Esophagus muscularis mucosa (tissue), 4 donors: Measurements from ENCODE around the gene PRDM2. TPM values are rescaled to one million over a fixed set of nuclear protein-coding genes. Genes with fewer than 3 reads are reported as not detected.

Source experiments
- DNase-seq: peaks from one replicate; pipeline ENCODE4 v3.0.0-alpha.2; 2017; ENCODE audit errors: extremely low spot score
- H3K27ac ChIP-seq, 4 donors: fragments of 200-600 bp; sonication (generic); replicated peaks in 1 of 4; 1 replicate in 3 of 4; 2 replicates in 1 of 4; pipeline ENCODE4 v1.5.1; 2016 to 2019; ENCODE audit warnings: mild to moderate bottlenecking in 1 of 4
- H3K27me3 ChIP-seq, 4 donors: fragments of 200-600 bp; sonication (generic); one replicate each; pipeline versions ENCODE4 v1.5.1 to v1.6.0; 2016 to 2019
- H3K36me3 ChIP-seq, 4 donors: fragments of 200-600 bp; sonication (generic); one replicate each; pipeline ENCODE4 v1.5.1; 2016 to 2019
- H3K4me1 ChIP-seq, 4 donors: fragments of 200-600 bp; sonication (generic); one replicate each; pipeline ENCODE4 v1.5.1; 2016 to 2019
- H3K4me3 ChIP-seq, 4 donors: fragments of 200-600 bp; sonication (generic); 1 replicate in 2 of 4; 2 replicates in 2 of 4; pipeline ENCODE4 v1.5.1; 2016 to 2019; ENCODE audit warnings: mild to moderate bottlenecking in 4 of 4, moderate library complexity in 1 of 4
- H3K9me3 ChIP-seq, 4 donors: fragments of 200-600 bp; sonication (generic); 1 replicate in 3 of 4; 2 replicates in 1 of 4; pipeline ENCODE4 v1.5.1; 2016 to 2019
- CTCF ChIP-seq, 3 experiments: fragments of 200-600 bp in 2 of 3; fragments of 450-650 bp in 1 of 3; sonication (generic) in 2 of 3; IDR thresholded peaks; one replicate each; pipeline ENCODE4 v1.5.1; 2017 to 2019; ENCODE audit warnings: antibody characterized with exemption in 3 of 3, mild to moderate bottlenecking in 2 of 3, moderate library complexity in 1 of 3
- EP300 ChIP-seq: sonication (generic); formaldehyde crosslinking; IDR thresholded peaks from one replicate; pipeline ENCODE4 v1.6.1; 2017; ENCODE audit warnings: antibody characterized with exemption
- POLR2A ChIP-seq: fragments of 450-650 bp; IDR thresholded peaks from one replicate; pipeline ENCODE4 v1.6.1; 2017; ENCODE audit warnings: antibody characterized with exemption, moderate library complexity, mild to moderate bottlenecking, low read depth
- POLR2AphosphoS5 ChIP-seq, 2 donors: sonication (generic); formaldehyde crosslinking; IDR thresholded peaks; one replicate each; pipeline ENCODE4 v1.6.1; 2017; ENCODE audit warnings: antibody characterized with exemption in 2 of 2
- WGBS: methylation state at CpG from one replicate; pipeline ENCODE4 v1.1.5; 2018; 5-methylcytosine and 5-hydroxymethylcytosine counted together
- intact Hi-C: fragments of 100-400 bp; cut with DNase I; formaldehyde crosslinking; loops from one replicate; pipeline ENCODE4 v1.15.1; 2023
- total RNA-seq, 4 donors: library from RNA; depleted of rRNA; stranded (reverse); fragments of >200 nt; gene quantifications; one replicate each; pipeline versions ENCODE4 v1.1.0 to v1.2.1, GENCODE V29; 2016

Gene PRDM2
- total RNA-seq: 10 to 100 TPM; 32.5 to 54.6 (median 44.2) TPM

- peak within 1 kb of the TSS; percentile 89 to 95 (median 94) for H3K27ac ChIP-seq
- H3K4me3 ChIP-seq: peak within 1 kb of the TSS; percentile 69 to 90 (median 83)
- H3K27me3 ChIP-seq: peaks cover 0 to 5% (median 0%) of the 10 kb centered on the region in 4 donors
- peaks cover 5 to 24% (median 19%) of the 10 kb centered on the region in 4 donors for H3K4me1 ChIP-seq
- DNase-seq: no peak
- 0% methylated on average over 5 of the region's 87 CpGs for WGBS
- TF ChIP-seq POLR2AphosphoS5 (IDR thresholded peaks at IDR 0.05) (no peak), POLR2A (no peak), CTCF (IDR thresholded peaks at IDR 0.05) (no peak), EP300 (no peak)
- intact Hi-C loops: loop anchor here (2.0 kb wide), 1 partner anchor 49 kb away; no protein-coding TSS in a partner anchor
- H3K9me3 ChIP-seq: no peaks in the 10 kb centered on the region
- H3K36me3 ChIP-seq: no peaks in the 10 kb centered on the region
These were observed at the start of gene PRDM2 for GRCh38 chr1:13699936-13700520. Gene PRDM2 (plus strand): TSS chr1:13700188. CDS start chr1:13715606, 15,418 bp downstream.

GRCh38 chr1:13651279-13651678 lies 48.7 kb upstream of the PRDM2 start:
- no peak for TF ChIP-seq CTCF (IDR thresholded peaks at IDR 0.05)
- TF ChIP-seq POLR2AphosphoS5 (IDR thresholded peaks at IDR 0.05): no peak
- TF ChIP-seq EP300: no peak
- no peak for TF ChIP-seq POLR2A
- no peaks in the 10 kb centered on the region for H3K4me1 ChIP-seq
- intact Hi-C loops: no loop called here
- WGBS: 73% methylated on average over 3 of the region's 3 CpGs
- H3K27ac ChIP-seq: no peak overlapping the region
- H3K9me3 ChIP-seq: no peaks in the 10 kb centered on the region
- DNase-seq: no peak
- H3K4me3 ChIP-seq: no peak overlapping the region
- peaks cover 0 to 7% (median 0%) of the 10 kb centered on the region in 4 donors for H3K27me3 ChIP-seq
- H3K36me3 ChIP-seq: no peaks in the 10 kb centered on the region

GRCh38 chr1:13652238-13652637 lies 47.8 kb upstream of the PRDM2 start:
- peaks cover 0 to 7% (median 0%) of the 10 kb centered on the region in 4 donors for H3K27me3 ChIP-seq
- TF ChIP-seq EP300: no peak
- no peak for TF ChIP-seq POLR2A
- TF ChIP-seq CTCF (IDR thresholded peaks at IDR 0.05): no peak
- TF ChIP-seq POLR2AphosphoS5 (IDR thresholded peaks at IDR 0.05): no peak
- no peak overlapping the region for H3K4me3 ChIP-seq
- no peaks in the 10 kb centered on the region for H3K4me1 ChIP-seq
- WGBS: 100% methylated on average over 1 of the region's 1 CpG
- intact Hi-C loops: no loop called here
- no peaks in the 10 kb centered on the region for H3K36me3 ChIP-seq
- H3K9me3 ChIP-seq: no peaks in the 10 kb centered on the region
- DNase-seq: no peak
- H3K27ac ChIP-seq: no peak overlapping the region

GRCh38 chr1:13661539-13661938 lies 38.4 kb upstream of the PRDM2 start:
- H3K4me1 ChIP-seq: peaks cover 0 to 9% (median 5%) of the 10 kb centered on the region in 4 donors
- intact Hi-C loops: no loop called here
- no peak overlapping the region for H3K4me3 ChIP-seq
- DNase-seq: no peak
- H3K9me3 ChIP-seq: peaks cover 0 to 3% (median 0%) of the 10 kb centered on the region in 4 donors
- H3K36me3 ChIP-seq: no peaks in the 10 kb centered on the region
- peaks cover 0 to 13% (median 0%) of the 10 kb centered on the region in 4 donors for H3K27me3 ChIP-seq
- WGBS: 75% methylated on average over 5 of the region's 5 CpGs
- no peak for TF ChIP-seq POLR2A
- TF ChIP-seq CTCF (IDR thresholded peaks at IDR 0.05): no peak
- no peak for TF ChIP-seq EP300
- no peak for TF ChIP-seq POLR2AphosphoS5 (IDR thresholded peaks at IDR 0.05)
- H3K27ac ChIP-seq: peak overlapping the region in 1 of 4 donors; percentile 38
